ENCODE data around the gene SFTPD. TPM values are rescaled to one million over a fixed set of nuclear protein-coding genes. Genes with fewer than 3 reads are reported as not detected.
"Not testable (repeated sequence)": the region's sequence is repeated elsewhere in the genome, so short reads cannot be mapped to it uniquely, and the experiment has no call there.

Gene SFTPD
- total RNA-seq, 1 donor from 2014 or later = 1.6 TPM

- H3K9me3 Mint-ChIP-seq (ENCODE audit: low read depth); H3K27ac Mint-ChIP-seq (ENCODE audit: unreplicated experiment); H3K36me3 Mint-ChIP-seq (ENCODE audit: low read depth); DNase-seq (ENCODE audit: low spot score); H3K4me3 Mint-ChIP-seq (ENCODE audit: unreplicated experiment); H3K27me3 Mint-ChIP-seq (ENCODE audit: low read depth); H3K4me1 Mint-ChIP-seq (ENCODE audit: low read depth): not testable (repeated sequence)
- TF ChIP-seq CTCF (IDR thresholded peaks at IDR 0.05) = peak; percentile 78
Observed at GRCh38 chr10:79914512-79914911, 34.4 kb downstream of the SFTPD start.

GRCh38 chr10:79910836-79911235, 38.1 kb downstream of the SFTPD start:
- H3K9me3 Mint-ChIP-seq (ENCODE audit: low read depth) = no peaks in the 10 kb centered on the region
- no peak for DNase-seq (ENCODE audit: low spot score)
- no peaks in the 10 kb centered on the region for H3K27me3 Mint-ChIP-seq (ENCODE audit: low read depth)
- peaks cover 16% of the 10 kb centered on the region for H3K36me3 Mint-ChIP-seq (ENCODE audit: low read depth)
- peaks cover 6% of the 10 kb centered on the region for H3K4me1 Mint-ChIP-seq (ENCODE audit: low read depth)
- H3K27ac Mint-ChIP-seq (ENCODE audit: unreplicated experiment) = no peak overlapping the region
- no peak overlapping the region for H3K4me3 Mint-ChIP-seq (ENCODE audit: unreplicated experiment)
- TF ChIP-seq CTCF (IDR thresholded peaks at IDR 0.05) = no peak

GRCh38 chr10:79910344-79910743, 38.6 kb downstream of the SFTPD start:
- no peak overlapping the region for H3K27ac Mint-ChIP-seq (ENCODE audit: unreplicated experiment)
- no peak overlapping the region for H3K4me3 Mint-ChIP-seq (ENCODE audit: unreplicated experiment)
- no peak for TF ChIP-seq CTCF (IDR thresholded peaks at IDR 0.05)
- H3K9me3 Mint-ChIP-seq (ENCODE audit: low read depth) = no peaks in the 10 kb centered on the region
- peaks cover 11% of the 10 kb centered on the region for H3K4me1 Mint-ChIP-seq (ENCODE audit: low read depth)
- no peaks in the 10 kb centered on the region for H3K27me3 Mint-ChIP-seq (ENCODE audit: low read depth)
- peaks cover 16% of the 10 kb centered on the region for H3K36me3 Mint-ChIP-seq (ENCODE audit: low read depth)
- no peak for DNase-seq (ENCODE audit: low spot score)

GRCh38 chr10:79905322-79906314, 43.3 kb downstream of the SFTPD start:
- no peak for TF ChIP-seq CTCF (IDR thresholded peaks at IDR 0.05)

GRCh38 chr10:79904671-79905321, 44.1 kb downstream of the SFTPD start:
- H3K27ac Mint-ChIP-seq (ENCODE audit: unreplicated experiment) = peak overlapping the region; percentile 95
- peak; percentile 21 for TF ChIP-seq CTCF (IDR thresholded peaks at IDR 0.05)
- H3K27me3 Mint-ChIP-seq (ENCODE audit: low read depth) = peaks cover 9% of the 10 kb centered on the region
- no peak for DNase-seq (ENCODE audit: low spot score)
- H3K9me3 Mint-ChIP-seq (ENCODE audit: low read depth) = no peaks in the 10 kb centered on the region
- H3K4me1 Mint-ChIP-seq (ENCODE audit: low read depth) = peaks cover 18% of the 10 kb centered on the region
- peaks cover 16% of the 10 kb centered on the region for H3K36me3 Mint-ChIP-seq (ENCODE audit: low read depth)
- H3K4me3 Mint-ChIP-seq (ENCODE audit: unreplicated experiment) = peak overlapping the region; percentile 99

More at GRCh38 chr10:79905322-79906314, 43.3 kb downstream of the SFTPD start:
- Mint-ChIP-seq H3K4me1 (ENCODE audit: low read depth) (peaks cover 18% of the 10 kb centered on the region), H3K27ac (ENCODE audit: unreplicated experiment) (peak overlapping the region; percentile 95), H3K9me3 (ENCODE audit: low read depth) (no peaks in the 10 kb centered on the region), H3K36me3 (ENCODE audit: low read depth) (peaks cover 16% of the 10 kb centered on the region), H3K27me3 (ENCODE audit: low read depth) (peaks cover 5% of the 10 kb centered on the region), H3K4me3 (ENCODE audit: unreplicated experiment) (peak overlapping the region; percentile 99)
- no peak for DNase-seq (ENCODE audit: low spot score)

- not testable (repeated sequence) for H3K9me3 Mint-ChIP-seq (ENCODE audit: low read depth); H3K36me3 Mint-ChIP-seq (ENCODE audit: low read depth); H3K27ac Mint-ChIP-seq (ENCODE audit: unreplicated experiment); H3K4me3 Mint-ChIP-seq (ENCODE audit: unreplicated experiment); DNase-seq (ENCODE audit: low spot score)
- H3K27me3 Mint-ChIP-seq (ENCODE audit: low read depth) = peaks cover 27% of the 10 kb centered on the region
- H3K4me1 Mint-ChIP-seq (ENCODE audit: low read depth) = peaks cover 18% of the 10 kb centered on the region
Observed at GRCh38 chr10:79901571-79901970, 47.3 kb downstream of the SFTPD start.
